H9 (cell line): ENCODE measurements around the gene MOBP. TPM values are rescaled to one million over a fixed set of nuclear protein-coding genes. Genes with fewer than 3 reads are reported as not detected.
"Not testable (repeated sequence)": the region's sequence is repeated elsewhere in the genome, so short reads cannot be mapped to it uniquely, and the experiment has no call there.

ENCODE experiments used
- DNase-seq: peaks from one replicate; pipeline ENCODE4 v3.0.0-alpha.2; 2017
- H2AFZ ChIP-seq: one replicate; pipeline ENCODE4 v1.6.1; 2013; ENCODE audit warnings: mild to moderate bottlenecking, low read length, control low read depth, moderate library complexity
- H2AK5ac ChIP-seq: 2 replicates; pipeline ENCODE4 v1.6.1; 2013; ENCODE audit warnings: low read length, control low read depth, mixed read lengths; ENCODE audit not compliant: insufficient read length
- H2BK120ac ChIP-seq: one replicate; pipeline ENCODE4 v1.6.1; 2013; ENCODE audit warnings: low read depth, mild to moderate bottlenecking, low read length, control low read depth, inconsistent platforms; ENCODE audit not compliant: poor library complexity, severe bottlenecking
- H2BK12ac ChIP-seq: 2 replicates; pipeline ENCODE4 v1.6.1; 2013; ENCODE audit warnings: low read length, control low read depth, mixed read lengths, low read depth; ENCODE audit not compliant: insufficient read length
- H2BK15ac ChIP-seq: 2 replicates; pipeline ENCODE4 v1.6.1; 2013; ENCODE audit warnings: low read depth, low read length, control low read depth
- H2BK20ac ChIP-seq: one replicate; pipeline ENCODE4 v1.6.1; 2013; ENCODE audit warnings: low read depth, mild to moderate bottlenecking, low read length, control low read depth, inconsistent platforms; ENCODE audit not compliant: poor library complexity, severe bottlenecking
- H2BK5ac ChIP-seq: 2 replicates; pipeline ENCODE4 v1.6.1; 2013; ENCODE audit warnings: low read length, control low read depth, mixed read lengths; ENCODE audit not compliant: insufficient read length
- H3K14ac ChIP-seq: 2 replicates; pipeline ENCODE4 v1.6.1; 2013; ENCODE audit warnings: low read length, control low read depth; ENCODE audit not compliant: insufficient read depth
- H3K18ac ChIP-seq: 2 replicates; pipeline ENCODE4 v1.6.1; 2013; ENCODE audit warnings: low read depth, mild to moderate bottlenecking, mixed read lengths, low read length, control low read depth; ENCODE audit not compliant: insufficient read length
- H3K23ac ChIP-seq: 2 replicates; pipeline ENCODE4 v1.6.1; 2013; ENCODE audit warnings: low read length, control low read depth, mixed read lengths, low read depth; ENCODE audit not compliant: insufficient read length
- H3K23me2 ChIP-seq: 2 replicates; pipeline ENCODE4 v1.6.1; 2013; ENCODE audit warnings: low read depth, mild to moderate bottlenecking, mixed read lengths, low read length, control low read depth; ENCODE audit not compliant: insufficient read length, poor library complexity, severe bottlenecking
- H3K27ac ChIP-seq: 2 replicates; pipeline ENCODE4 v1.5.1; 2013; ENCODE audit warnings: low read length, control low read depth, mixed read lengths, low read depth; ENCODE audit not compliant: insufficient read length
- H3K27me3 ChIP-seq: 2 replicates; pipeline ENCODE4 v1.6.1; 2013; ENCODE audit warnings: low read length, control low read depth, inconsistent platforms; ENCODE audit not compliant: insufficient read depth
- H3K4ac ChIP-seq: 2 replicates; pipeline ENCODE4 v1.6.1; 2013; ENCODE audit warnings: low read depth, mild to moderate bottlenecking, control low read depth, inconsistent platforms, low read length, moderate library complexity
- H3K4me1 ChIP-seq: 2 replicates; pipeline ENCODE4 v1.6.1; 2013; ENCODE audit warnings: low read length, control low read depth, inconsistent platforms; ENCODE audit not compliant: insufficient read depth
- H3K4me2 ChIP-seq: 2 replicates; pipeline ENCODE4 v1.6.1; 2013; ENCODE audit warnings: low read length, control low read depth, mixed read lengths; ENCODE audit not compliant: insufficient read length, insufficient read depth
- H3K56ac ChIP-seq: 2 replicates; pipeline ENCODE4 v1.6.1; 2013; ENCODE audit warnings: low read depth, mild to moderate bottlenecking, mixed read lengths, low read length, control low read depth; ENCODE audit not compliant: insufficient read length
- H3K79me1 ChIP-seq: 2 replicates; pipeline ENCODE4 v1.6.1; 2013; ENCODE audit warnings: low read depth, mild to moderate bottlenecking, moderate library complexity, low read length, control low read depth, inconsistent platforms; ENCODE audit not compliant: insufficient read depth, poor library complexity, severe bottlenecking
- H3K79me2 ChIP-seq: 2 replicates; pipeline ENCODE4 v1.6.1; 2013; ENCODE audit warnings: low read length, control low read depth, inconsistent platforms; ENCODE audit not compliant: insufficient read depth
- H3K9ac ChIP-seq: 2 replicates; pipeline ENCODE4 v1.6.1; 2013; ENCODE audit warnings: low read length, control low read depth, mixed read lengths; ENCODE audit not compliant: insufficient read length; ENCODE audit errors: extremely low read depth
- H3K9me3 ChIP-seq: one replicate; pipeline ENCODE4 v1.6.1; 2013; ENCODE audit warnings: low read depth, low read length, inconsistent platforms; ENCODE audit not compliant: control insufficient read depth
- H3T11ph ChIP-seq: one replicate; pipeline ENCODE4 v1.6.1; 2013; ENCODE audit warnings: mild to moderate bottlenecking, low read length, control low read depth, inconsistent platforms
- H4K20me1 ChIP-seq: one replicate; pipeline ENCODE4 v1.6.1; 2013; ENCODE audit not compliant: control insufficient read depth, insufficient read length, insufficient read depth
- H4K5ac ChIP-seq: 2 replicates; pipeline ENCODE4 v1.6.1; 2013; ENCODE audit warnings: low read depth, mild to moderate bottlenecking, mixed read lengths, low read length, control low read depth; ENCODE audit not compliant: insufficient read length
- H4K8ac ChIP-seq: replicated peaks from 2 replicates; pipeline ENCODE4 v1.6.1; 2013; ENCODE audit warnings: low read length, control low read depth, mixed read lengths, low read depth; ENCODE audit not compliant: insufficient read length
- H4K91ac ChIP-seq: 2 replicates; pipeline ENCODE4 v1.6.1; 2013; ENCODE audit warnings: low read depth, mild to moderate bottlenecking, moderate library complexity, mixed read lengths, low read length, control low read depth; ENCODE audit not compliant: insufficient read length
- H3K27ac Mint-ChIP-seq, 3 experiments: 2 replicates in 2 of 3; 3 replicates in 1 of 3; pipeline ENCODE4 v1.8.0; 2020 to 2021; ENCODE audit warnings: mixed read lengths in 3 of 3, mild to moderate bottlenecking in 1 of 3, moderate library complexity in 1 of 3
- H3K27me3 Mint-ChIP-seq: 2 replicates; pipeline ENCODE4 v1.8.0; 2021; ENCODE audit warnings: low read depth, mild to moderate bottlenecking, moderate library complexity, mixed read lengths
- H3K36me3 Mint-ChIP-seq, 3 experiments: 2 replicates in 2 of 3; 3 replicates in 1 of 3; pipeline ENCODE4 v1.8.0; 2020 to 2021; ENCODE audit warnings: low read depth in 3 of 3, mixed read lengths in 3 of 3; ENCODE audit not compliant: insufficient read depth in 1 of 3
- H3K4me1 Mint-ChIP-seq, 2 experiments: 2 replicates each; pipeline ENCODE4 v1.8.0; 2020; ENCODE audit warnings: mixed read lengths in 2 of 2
- H3K4me3 Mint-ChIP-seq, 2 experiments: 2 replicates in 1 of 2; 3 replicates in 1 of 2; pipeline ENCODE4 v1.8.0; 2020 to 2021; ENCODE audit warnings: mild to moderate bottlenecking in 2 of 2, mixed read lengths in 2 of 2, moderate library complexity in 1 of 2
- H3K9me3 Mint-ChIP-seq, 2 experiments: 2 replicates in 1 of 2; 3 replicates in 1 of 2; pipeline ENCODE4 v1.8.0; 2020; ENCODE audit warnings: mild to moderate bottlenecking in 2 of 2, mixed read lengths in 2 of 2, moderate library complexity in 1 of 2
- CTCF ChIP-seq: fragments of 200-600 bp; sonication (generic); conservative IDR thresholded peaks from 3 replicates; pipeline ENCODE4 v1.8.0; 2021; ENCODE audit warnings: antibody characterized with exemption, mild to moderate bottlenecking
- WGBS: extraction: QIAGEN DNeasy Blood & Tissue Kit; methylation state at CpG from one replicate; pipeline ENCODE4 v1.1.7; 2013; ENCODE audit warnings: missing lambda C conversion rate, low lambda C conversion rate, mixed read lengths; ENCODE audit not compliant: insufficient read length; ENCODE audit errors: extremely low coverage; 5-methylcytosine and 5-hydroxymethylcytosine counted together
- total RNA-seq: library from RNA; stranded (reverse); gene quantifications from 2 replicates; pipeline ENCODE4 v1.2.1, GENCODE V29; 2021

Gene MOBP
- total RNA-seq, 1 experiment from 2014 or later = not detected

GRCh38 chr3:39457361-39457760, 10.1 kb upstream of the MOBP start:
- H4K5ac ChIP-seq = no peak overlapping the region
- no peak overlapping the region for H3K27ac ChIP-seq
- H2BK12ac ChIP-seq = no peak overlapping the region
- no peak overlapping the region for H2BK15ac ChIP-seq
- WGBS = no CpG with 5 or more reads among the region's 9 CpGs
- H4K91ac ChIP-seq = no peak overlapping the region
- no peaks in the 10 kb centered on the region for H3K4me1 ChIP-seq
- no peak overlapping the region for H4K8ac ChIP-seq
- no peaks in the 10 kb centered on the region for H3K27me3 Mint-ChIP-seq
- no peaks in the 10 kb centered on the region for H3K23me2 ChIP-seq
- no peak overlapping the region for H3K18ac ChIP-seq
- H3T11ph ChIP-seq = no peak overlapping the region
- no peak for TF ChIP-seq CTCF
- peaks cover 0 to 4% of the 10 kb centered on the region in 2 experiments; a peak in 2 of 5 replicates for H3K9me3 Mint-ChIP-seq
- H3K9ac ChIP-seq = no peak overlapping the region
- no peaks in the 10 kb centered on the region for H3K79me2 ChIP-seq
- no peak overlapping the region for H2BK5ac ChIP-seq
- H3K27me3 ChIP-seq = no peaks in the 10 kb centered on the region
- H2BK20ac ChIP-seq = no peak overlapping the region
- H3K4ac ChIP-seq = no peak overlapping the region
- H3K4me1 Mint-ChIP-seq = peaks cover 5 to 6% of the 10 kb centered on the region in 2 experiments
- no peak for DNase-seq
- H3K36me3 Mint-ChIP-seq = peaks cover 0 to 4% (median 3%) of the 10 kb centered on the region in 3 experiments; a peak in 1 of 7 replicates
- no peaks in the 10 kb centered on the region for H4K20me1 ChIP-seq
- H3K56ac ChIP-seq = no peak overlapping the region
- H2BK120ac ChIP-seq = no peak overlapping the region
- no peaks in the 10 kb centered on the region for H3K79me1 ChIP-seq
- H3K9me3 ChIP-seq = no peaks in the 10 kb centered on the region
- H3K23ac ChIP-seq = no peak overlapping the region
- no peak overlapping the region for H3K4me2 ChIP-seq
- no peak overlapping the region for H2AK5ac ChIP-seq
- H3K27ac Mint-ChIP-seq = no peak overlapping the region; a peak in 1 of 7 replicates
- no peak overlapping the region for H3K4me3 Mint-ChIP-seq
- no peak overlapping the region for H3K14ac ChIP-seq
- no peak overlapping the region for H2AFZ ChIP-seq

- not testable (repeated sequence) for H3K79me1 ChIP-seq, H3K27ac Mint-ChIP-seq, H3K14ac ChIP-seq, H3K27ac ChIP-seq, H2BK5ac ChIP-seq, H3K27me3 ChIP-seq, H3K4me2 ChIP-seq, H2BK120ac ChIP-seq, H4K91ac ChIP-seq, H4K8ac ChIP-seq, H2BK20ac ChIP-seq, H3K79me2 ChIP-seq, H3K27me3 Mint-ChIP-seq, H3K23me2 ChIP-seq, H3K4me1 ChIP-seq, H3K9ac ChIP-seq, H3K4me1 Mint-ChIP-seq, DNase-seq, H3K56ac ChIP-seq, H2AK5ac ChIP-seq, H3T11ph ChIP-seq, H4K5ac ChIP-seq, H3K18ac ChIP-seq, H3K4me3 Mint-ChIP-seq, H2BK12ac ChIP-seq, H3K4ac ChIP-seq, H3K36me3 Mint-ChIP-seq, H3K9me3 ChIP-seq, H3K9me3 Mint-ChIP-seq, H4K20me1 ChIP-seq, H2AFZ ChIP-seq, H2BK15ac ChIP-seq, H3K23ac ChIP-seq
- no CpG with 5 or more reads among the region's 5 CpGs for WGBS
Observed at GRCh38 chr3:39458579-39458978, 8.9 kb upstream of the MOBP start.
